Glomerular endothelial cell (primary cell): ENCODE data around the gene FSHB. TPM values are rescaled to one million over a fixed set of nuclear protein-coding genes. Genes with fewer than 3 reads are reported as not detected.
"Not testable (repeated sequence)": the region's sequence is repeated elsewhere in the genome, so short reads cannot be mapped to it uniquely, and the experiment has no call there.

ENCODE experiments used
- DNase-seq: peaks from one replicate; pipeline ENCODE4 v3.0.0-alpha.2; 2011; ENCODE audit warnings: low read depth, low spot score; ENCODE audit errors: extremely low read depth
- total RNA-seq: library from RNA; depleted of rRNA; stranded (reverse); fragments of >200 nt; gene quantifications from 2 replicates; pipeline ENCODE4 v1.2.3, GENCODE V29; 2015

FSHB gene
- total RNA-seq, 1 donor from 2014 or later = not detected

GRCh38 chr11:30261821-30262220 lies 31.0 kb downstream of the FSHB start:
- no peak for DNase-seq

DNA sequence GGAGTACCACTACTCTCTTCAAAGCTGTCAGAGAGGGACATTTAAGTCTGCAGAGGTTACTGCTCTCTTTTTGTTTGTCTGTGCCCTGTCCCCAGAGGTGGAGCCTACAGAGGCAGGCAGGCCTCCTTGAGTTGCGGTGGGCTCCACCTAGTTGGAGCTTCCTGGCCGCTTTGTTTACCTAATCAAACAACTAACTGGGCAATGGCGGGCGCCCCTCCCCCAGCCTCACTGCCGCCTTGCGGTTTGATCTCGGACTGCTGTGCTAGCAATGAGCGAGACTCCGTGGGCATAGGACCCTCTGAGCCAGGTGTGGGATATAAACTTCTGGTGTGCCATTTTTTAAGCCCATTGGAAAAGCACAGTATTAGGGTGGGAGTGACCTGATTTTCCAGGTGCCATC lies 37.8 kb downstream of the FSHB start:
- not testable (repeated sequence) for DNase-seq

DNA sequence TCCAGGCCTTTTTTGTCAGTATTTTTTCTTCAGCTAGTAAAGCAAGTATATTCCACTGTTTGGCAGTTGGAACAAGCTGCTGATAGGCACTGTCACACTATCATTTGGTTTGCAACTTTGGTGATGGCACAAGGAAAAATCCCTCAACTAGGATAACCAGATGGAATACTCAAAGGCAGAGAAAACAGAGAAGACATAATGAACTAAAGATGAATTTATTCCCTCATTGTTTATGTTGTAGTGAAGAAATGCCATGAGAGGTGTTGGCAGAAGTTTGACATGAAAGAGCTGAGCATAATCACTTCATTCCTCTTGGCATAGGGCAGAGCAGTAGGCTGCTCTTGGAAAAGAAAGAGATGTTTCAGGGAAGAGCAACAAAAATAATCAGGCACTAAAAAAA lies 39.9 kb downstream of the FSHB start:
- no peak for DNase-seq

GRCh38 chr11:30277176-30277575 lies 46.4 kb downstream of the FSHB start:
- no peak for DNase-seq

DNA sequence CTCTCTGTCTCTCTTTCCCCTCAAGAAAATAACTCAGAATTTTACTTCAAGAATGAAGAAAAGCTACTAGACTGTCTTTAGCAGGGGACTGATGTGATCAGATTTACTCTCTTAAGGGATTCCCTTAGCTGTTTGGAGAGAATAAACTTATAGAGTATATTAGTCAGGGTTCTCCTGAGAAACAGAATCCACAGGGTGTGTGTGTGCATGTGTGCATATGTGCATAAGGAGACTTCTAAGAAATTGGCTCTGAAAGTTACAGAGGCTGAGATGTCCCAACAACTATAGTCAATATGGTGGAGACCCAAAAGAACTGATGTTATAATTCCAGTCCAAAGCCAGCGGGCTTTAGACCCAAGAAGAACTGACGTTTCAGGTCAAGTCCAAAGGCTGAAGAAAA lies 49.0 kb downstream of the FSHB start:
- DNase-seq = no peak

DNA sequence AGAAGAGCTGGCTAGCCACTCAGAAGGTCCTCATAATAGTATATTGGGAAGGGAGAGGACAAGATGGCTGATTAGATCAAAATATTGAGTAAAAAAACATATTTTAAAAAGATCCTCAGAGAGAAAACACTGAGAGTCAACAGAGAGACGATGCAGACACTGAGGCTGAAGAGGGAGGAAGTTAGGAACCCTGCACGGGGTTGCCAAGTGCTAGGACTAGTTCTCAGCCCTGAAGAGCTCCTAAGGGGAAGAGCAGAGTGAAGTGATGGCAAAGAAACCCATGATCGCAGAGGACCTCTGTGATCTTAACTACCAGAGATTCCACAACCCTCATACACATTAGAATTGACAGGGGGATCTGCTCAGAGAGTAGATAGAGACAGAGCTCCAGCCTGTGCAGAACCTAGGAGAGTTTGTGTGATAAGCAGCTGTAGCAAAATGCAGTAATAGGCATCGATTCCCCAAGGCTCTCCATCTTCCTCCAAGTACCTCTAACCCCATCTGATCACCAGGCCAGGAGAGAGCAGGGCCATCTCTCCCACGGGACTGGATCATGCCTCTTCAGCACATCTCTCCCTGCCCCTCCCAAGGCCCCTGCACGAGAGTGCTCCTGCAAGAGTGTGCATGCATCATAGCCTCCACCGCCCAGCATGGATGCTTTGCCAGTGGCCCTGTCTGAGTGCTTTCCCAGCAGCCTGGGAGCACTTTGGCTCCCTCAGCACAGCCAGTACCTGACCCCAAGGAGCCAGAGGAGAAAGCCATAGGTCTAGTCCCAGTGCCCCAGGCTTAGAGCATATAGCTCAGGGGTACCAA lies 50.9 kb downstream of the FSHB start:
- DNase-seq = no peak

DNA sequence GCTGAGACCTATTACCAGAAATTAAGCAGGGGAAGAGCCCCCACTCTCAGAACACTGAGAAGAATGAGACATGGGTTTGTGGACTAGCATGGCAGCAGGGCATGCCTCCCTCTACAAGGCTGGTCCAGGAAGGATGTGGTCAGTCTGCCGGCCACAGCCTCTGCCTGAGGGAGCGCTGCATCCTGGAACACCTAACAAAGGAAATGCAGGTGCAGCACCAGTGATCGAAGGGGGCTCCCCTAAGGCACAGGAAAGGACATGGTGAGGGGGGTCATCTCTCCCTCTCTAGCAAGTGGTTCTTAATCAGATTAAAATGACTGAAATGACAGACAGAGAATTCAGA lies 51.4 kb downstream of the FSHB start:
- DNase-seq = no peak

Other genes starting within 250 kb of the FSHB start
- not detected in 2 replicates for gene KCNA4, start 214.0 kb upstream of the FSHB start, total RNA-seq
- gene ARL14EP, start 92.1 kb downstream of the FSHB start, total RNA-seq = 13.3 and 30.1 TPM in 2 replicates